Liver (tissue), 9 donors: ENCODE data around the gene COL17A1. TPM values are rescaled to one million over a fixed set of nuclear protein-coding genes. Genes with fewer than 3 reads are reported as not detected.

Source experiments
- DNase-seq: peaks from one replicate; pipeline ENCODE4 v3.0.0-alpha.2; 2017; ENCODE audit warnings: low spot score
- H3K27ac ChIP-seq, 2 donors: one replicate each; pipeline ENCODE4 v1.7.0; 2013; ENCODE audit warnings: inconsistent platforms in 2 of 2, low read length in 2 of 2, control low read depth in 1 of 2, low read depth in 1 of 2, mild to moderate bottlenecking in 1 of 2
- H3K27me3 ChIP-seq, 4 donors: one replicate each; pipeline versions ENCODE4 v1.6.1 to v1.7.0; 2013; ENCODE audit warnings: low read length in 3 of 4, inconsistent platforms in 1 of 4, mild to moderate bottlenecking in 1 of 4, moderate library complexity in 1 of 4; ENCODE audit not compliant: control insufficient read depth in 4 of 4, insufficient read depth in 4 of 4
- H3K36me3 ChIP-seq, 4 donors: one replicate each; pipeline versions ENCODE4 v1.6.1 to v1.7.0; 2013; ENCODE audit warnings: low read length in 3 of 4, mild to moderate bottlenecking in 3 of 4, low read depth in 1 of 4, moderate library complexity in 1 of 4; ENCODE audit not compliant: control insufficient read depth in 4 of 4, insufficient read depth in 3 of 4
- H3K4me1 ChIP-seq, 4 donors: one replicate each; pipeline versions ENCODE4 v1.6.1 to v1.7.0; 2013; ENCODE audit warnings: low read length in 3 of 4, mild to moderate bottlenecking in 3 of 4, moderate library complexity in 1 of 4; ENCODE audit not compliant: control insufficient read depth in 4 of 4, insufficient read depth in 4 of 4
- H3K4me3 ChIP-seq, 3 donors: one replicate each; pipeline versions ENCODE4 v1.6.1 to v1.7.0; 2013; ENCODE audit warnings: low read length in 3 of 3, control low read depth in 1 of 3, low read depth in 1 of 3, mild to moderate bottlenecking in 1 of 3
- H3K9ac ChIP-seq, 2 donors: one replicate each; pipeline ENCODE4 v1.7.0; 2013; ENCODE audit warnings: low read length in 2 of 2, mild to moderate bottlenecking in 2 of 2, moderate library complexity in 2 of 2, control low read depth in 1 of 2, low read depth in 1 of 2
- H3K9me3 ChIP-seq, 4 donors: one replicate each; pipeline versions ENCODE4 v1.6.1 to v1.7.0; 2013; ENCODE audit warnings: low read length in 3 of 4; ENCODE audit not compliant: control insufficient read depth in 4 of 4
- CTCF ChIP-seq: fragments of 150-350 bp; IDR thresholded peaks from 2 replicates; pipeline ENCODE4 v1.5.1; 2017; ENCODE audit warnings: improper control_type of control experiment, low read depth, low read length; ENCODE audit not compliant: missing input control
- EGR1 ChIP-seq, 2 donors: IDR thresholded peaks; 2 replicates each; pipeline ENCODE4 v1.6.1; 2016 to 2018; ENCODE audit warnings: antibody characterized with exemption in 2 of 2, low read depth in 2 of 2
- FOXA1 ChIP-seq: IDR thresholded peaks from 2 replicates; pipeline ENCODE4 v1.6.1; 2016; ENCODE audit warnings: antibody characterized with exemption
- FOXA2 ChIP-seq: IDR thresholded peaks from 2 replicates; pipeline ENCODE4 v1.6.1; 2016; ENCODE audit warnings: antibody characterized with exemption
- GABPA ChIP-seq, 2 donors: IDR thresholded peaks in 1 of 2; conservative IDR thresholded peaks in 1 of 2; 2 replicates each; pipeline ENCODE4 v1.6.1; 2016; ENCODE audit warnings: antibody characterized with exemption in 2 of 2, mild to moderate bottlenecking in 1 of 2, moderate library complexity in 1 of 2
- HNF4A ChIP-seq, 2 donors: conservative IDR thresholded peaks; 2 replicates each; pipeline ENCODE4 v1.6.1; 2016; ENCODE audit warnings: antibody characterized with exemption in 2 of 2, mild to moderate bottlenecking in 2 of 2
- HNF4G ChIP-seq: IDR thresholded peaks from 2 replicates; pipeline ENCODE4 v1.6.1; 2016; ENCODE audit warnings: antibody characterized with exemption
- JUND ChIP-seq, 2 donors: IDR thresholded peaks; 2 replicates each; pipeline ENCODE4 v1.6.1; 2016; ENCODE audit warnings: antibody characterized with exemption in 2 of 2
- NR2F2 ChIP-seq: IDR thresholded peaks from 2 replicates; pipeline ENCODE4 v1.6.1; 2016; ENCODE audit warnings: antibody characterized with exemption
- RAD21 ChIP-seq, 2 donors: IDR thresholded peaks; 2 replicates each; pipeline ENCODE4 v1.6.1; 2016; ENCODE audit warnings: antibody characterized with exemption in 2 of 2, mild to moderate bottlenecking in 2 of 2
- REST ChIP-seq: IDR thresholded peaks from 2 replicates; pipeline ENCODE4 v1.6.1; 2016; ENCODE audit warnings: antibody characterized with exemption, mild to moderate bottlenecking
- RXRA ChIP-seq, 2 donors: IDR thresholded peaks; 2 replicates each; pipeline ENCODE4 v1.6.1; 2017 to 2018; ENCODE audit warnings: antibody characterized with exemption in 2 of 2, mild to moderate bottlenecking in 1 of 2
- SP1 ChIP-seq: IDR thresholded peaks from 2 replicates; pipeline ENCODE4 v1.6.1; 2018; ENCODE audit warnings: antibody characterized with exemption, mild to moderate bottlenecking
- TAF1 ChIP-seq: conservative IDR thresholded peaks from 2 replicates; pipeline ENCODE4 v1.6.1; 2016; ENCODE audit warnings: antibody characterized with exemption, mild to moderate bottlenecking
- YY1 ChIP-seq: IDR thresholded peaks from 2 replicates; pipeline ENCODE4 v1.6.1; 2016; ENCODE audit warnings: antibody characterized with exemption, mild to moderate bottlenecking
- ZBTB33 ChIP-seq: IDR thresholded peaks from 2 replicates; pipeline ENCODE4 v1.6.1; 2016; ENCODE audit warnings: antibody characterized with exemption
- whole genome bisulfite sequencing: extraction: QIAGEN DNeasy Blood & Tissue Kit; methylation state at CpG from one replicate; pipeline ENCODE4 v1.1.7; 2013; 5-methylcytosine and 5-hydroxymethylcytosine counted together
- polyA plus RNA-seq, 2 donors: library from polyadenylated mRNA; stranded (reverse) in 1 of 2; unstranded in 1 of 2; fragments of 200-250 nt in 1 of 2; fragments of >200 nt in 1 of 2; fragmentation: Nextera tagmentation in 1 of 2; extraction: Ambion mirVana in 1 of 2; gene quantifications; one replicate each; pipeline versions ENCODE4 v1.2.1 to v1.2.3, GENCODE V29; 2013 to 2015
- total RNA-seq, 2 donors: library from RNA; depleted of rRNA; stranded (reverse); fragments of >200 nt; gene quantifications; one replicate each; pipeline ENCODE4 v1.2.3, GENCODE V29; 2014
- TF ChIP-seq, protein P1 (sequence below): IDR thresholded peaks from 2 replicates; pipeline ENCODE4 v1.6.1; 2016; ENCODE audit warnings: antibody characterized with exemption
- donor health status: healthy.
- donor health status: healthy.
- donor health status: healthy.
- donor health status: healthy.
- donor health status: healthy.

The COL17A1 gene
- total and polyA plus RNA-seq, 4 donors: 0.05 to 1.7 TPM; not detected in 2

GRCh38 chr10:104120512-104120902 is 34.8 kb upstream of the COL17A1 start:
- H3K27ac ChIP-seq: peak overlapping the region; percentile 90 to 100
- TF ChIP-seq JUND (IDR thresholded peaks at IDR 0.05): no peak
- no peak for TF ChIP-seq HNF4G
- TF ChIP-seq NR2F2: no peak
- TF ChIP-seq RXRA (IDR thresholded peaks at IDR 0.05): no peak
- no peak for TF ChIP-seq HNF4A (conservative IDR thresholded peaks at IDR 0.05)
- no peak for TF ChIP-seq CTCF
- TF ChIP-seq SP1: no peak
- TF ChIP-seq REST: no peak
- TF ChIP-seq GABPA (IDR thresholded peaks at IDR 0.05 in 1 of 2, conservative IDR thresholded peaks at IDR 0.05 in 1 of 2): no peak
- no peak for TF ChIP-seq YY1
- TF ChIP-seq EGR1 (IDR thresholded peaks at IDR 0.05; ENCODE audit: low read depth in 2 of 2): no peak
- no peak for TF ChIP-seq TAF1
- no peak for TF ChIP-seq ZBTB33
- no peak for TF ChIP-seq FOXA2
- TF ChIP-seq, protein P1, sequence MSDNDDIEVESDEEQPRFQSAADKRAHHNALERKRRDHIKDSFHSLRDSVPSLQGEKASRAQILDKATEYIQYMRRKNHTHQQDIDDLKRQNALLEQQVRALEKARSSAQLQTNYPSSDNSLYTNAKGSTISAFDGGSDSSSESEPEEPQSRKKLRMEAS: no peak
- WGBS: 64% methylated on average over 2 of the region's 2 CpGs
- H3K4me3 ChIP-seq: peak overlapping the region in 2 of 3 donors; percentile 64 to 75
- H3K4me1 ChIP-seq: peaks cover 0 to 7% (median 4%) of the 10 kb centered on the region in 4 donors
- H3K36me3 ChIP-seq: no peaks in the 10 kb centered on the region
- peak overlapping the region in 1 of 2 donors; percentile 73 for H3K9ac ChIP-seq
- no peaks in the 10 kb centered on the region for H3K27me3 ChIP-seq
- no peak for DNase-seq
- H3K9me3 ChIP-seq: no peaks in the 10 kb centered on the region

- 85% methylated on average over 3 of the region's 3 CpGs for WGBS
- Histone ChIP-seq H3K36me3 (no peaks in the 10 kb centered on the region), H3K4me3 (no peak overlapping the region), H3K9me3 (no peaks in the 10 kb centered on the region), H3K27me3 (no peaks in the 10 kb centered on the region), H3K9ac (no peak overlapping the region), H3K4me1 (peaks cover 0 to 7% (median 4%) of the 10 kb centered on the region in 4 donors), H3K27ac (no peak overlapping the region)
- TF ChIP-seq HNF4A (conservative IDR thresholded peaks at IDR 0.05) (no peak), RAD21 (IDR thresholded peaks at IDR 0.05) (no peak), FOXA1 (no peak), HNF4G (no peak), REST (no peak), YY1 (no peak), CTCF (no peak)
- no peak for DNase-seq
Observed at GRCh38 chr10:104119996-104120395, 34.3 kb upstream of the COL17A1 start.
